K562 (cell line): ENCODE data around the gene PIH1D1.

Source experiments
- HDAC1 ChIP-seq, 2 experiments: fragments of 450-650 bp; IDR thresholded peaks; 2 replicates each; pipeline ENCODE4 v1.6.1; 2016 to 2017; ENCODE audit warnings: inconsistent platforms in 1 of 2, mild to moderate bottlenecking in 1 of 2, moderate library complexity in 1 of 2
- RFX5 ChIP-seq: IDR thresholded peaks from 2 replicates; pipeline ENCODE4 v1.6.1; 2011; ENCODE audit warnings: low read depth, mild to moderate bottlenecking, improper control_type of control experiment, low read length

DNA sequence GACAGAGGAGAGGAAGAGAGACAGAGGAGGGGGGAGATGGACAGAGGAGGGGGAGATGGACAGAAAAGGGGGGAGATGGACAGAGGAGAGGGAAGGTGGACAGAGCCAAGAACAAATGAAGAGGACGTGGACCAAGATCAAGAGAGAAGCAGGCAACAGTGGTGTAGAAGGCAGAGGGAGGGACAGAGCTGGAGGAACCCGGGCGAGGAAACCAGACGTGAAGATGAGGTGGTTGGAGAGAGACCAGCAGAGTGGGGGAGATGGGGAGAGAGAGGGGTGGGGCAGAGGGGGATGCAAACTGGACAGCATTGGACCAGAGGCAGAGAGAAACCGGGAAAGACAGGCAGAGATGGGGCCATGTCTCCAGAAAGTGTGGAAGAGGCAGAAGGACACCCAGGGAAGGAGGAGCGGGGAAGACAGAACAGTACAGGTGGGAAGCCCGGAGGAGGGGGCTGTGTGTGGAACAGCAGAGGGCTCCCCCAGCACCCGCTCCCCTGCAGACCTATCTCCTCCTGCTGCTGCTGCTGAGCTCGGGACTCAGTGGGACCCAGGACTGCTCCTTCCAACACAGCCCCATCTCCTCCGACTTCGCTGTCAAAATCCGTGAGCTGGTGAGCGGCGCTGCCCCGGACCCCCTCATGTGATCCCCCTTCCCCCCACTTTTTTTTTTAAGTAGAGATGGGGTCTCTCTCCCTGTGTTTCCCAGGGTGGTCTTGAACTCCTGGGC lies 23.7 kb upstream of the PIH1D1 start:
- TF ChIP-seq HDAC1 (IDR thresholded peaks at IDR 0.05) (no peak), RFX5 (no peak)
